Nephron progenitor cell (in vitro differentiated cells): ENCODE data around the gene CACNA1H.

ENCODE experiments used
- DNase-seq: peaks from one replicate; pipeline ENCODE4 v3.0.0; 2021
- H3K27ac Mint-ChIP-seq: 2 replicates; pipeline ENCODE4 v1.8.0; 2021; ENCODE audit warnings: mild to moderate bottlenecking, moderate library complexity, mixed read lengths
- H3K27me3 Mint-ChIP-seq: 2 replicates; pipeline ENCODE4 v1.8.0; 2021; ENCODE audit warnings: mild to moderate bottlenecking, low read depth, mixed read lengths; ENCODE audit not compliant: poor library complexity
- H3K36me3 Mint-ChIP-seq: 2 replicates; pipeline ENCODE4 v1.8.0; 2021; ENCODE audit warnings: low read depth, mixed read lengths
- H3K4me1 Mint-ChIP-seq: 2 replicates; pipeline ENCODE4 v1.8.0; 2021; ENCODE audit warnings: mixed read lengths
- H3K4me3 Mint-ChIP-seq: 2 replicates; pipeline ENCODE4 v1.8.0; 2021; ENCODE audit warnings: mild to moderate bottlenecking, moderate library complexity, mixed read lengths
- H3K9me3 Mint-ChIP-seq: 2 replicates; pipeline ENCODE4 v1.8.0; 2021; ENCODE audit warnings: mild to moderate bottlenecking, moderate library complexity, mixed read lengths
- TF ChIP-seq, protein P1 (sequence below): fragments of 200-600 bp; sonication (generic); IDR thresholded peaks from 2 replicates; pipeline ENCODE4 v1.5.0; 2021; ENCODE audit warnings: antibody characterized with exemption

The CACNA1H gene

DNA sequence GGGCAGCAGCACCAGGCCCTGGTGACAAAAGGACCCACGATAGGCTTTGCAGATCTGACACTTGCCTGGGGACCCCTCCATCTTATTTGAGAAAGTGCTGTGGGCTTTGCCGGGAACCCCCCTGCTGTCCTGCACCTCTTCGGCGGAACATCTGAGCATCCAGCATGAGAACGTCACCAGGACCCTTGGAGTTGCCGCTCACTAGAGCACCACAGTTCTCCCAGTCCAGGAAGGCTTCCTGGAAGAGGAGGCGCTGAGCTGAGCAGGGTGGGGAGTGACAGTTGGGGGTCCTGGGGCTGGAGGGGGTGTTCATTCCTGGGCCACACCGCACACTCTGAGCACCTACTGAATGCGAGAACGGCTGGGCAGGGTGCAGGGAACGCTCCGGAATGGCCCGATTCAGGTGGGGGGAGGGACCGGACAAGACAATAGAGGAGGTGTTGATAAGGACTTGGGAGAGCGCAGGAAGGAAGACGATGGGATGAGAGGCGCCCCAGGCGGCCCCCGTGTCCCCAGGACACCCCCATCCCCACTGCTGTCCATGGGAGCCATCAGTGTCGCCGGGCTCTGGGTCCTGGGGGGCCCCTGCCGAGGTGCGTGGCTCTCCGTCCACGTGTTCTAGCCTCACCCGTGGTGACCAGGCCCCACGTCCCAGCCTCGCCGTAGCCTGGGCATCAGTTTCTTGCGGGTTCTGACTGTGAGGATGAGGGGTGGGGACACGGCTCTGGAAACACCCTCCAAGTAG lies 24.8 kb upstream of the CACNA1H start:
- H3K27me3 Mint-ChIP-seq = no peaks in the 10 kb centered on the region
- TF ChIP-seq, protein P1, sequence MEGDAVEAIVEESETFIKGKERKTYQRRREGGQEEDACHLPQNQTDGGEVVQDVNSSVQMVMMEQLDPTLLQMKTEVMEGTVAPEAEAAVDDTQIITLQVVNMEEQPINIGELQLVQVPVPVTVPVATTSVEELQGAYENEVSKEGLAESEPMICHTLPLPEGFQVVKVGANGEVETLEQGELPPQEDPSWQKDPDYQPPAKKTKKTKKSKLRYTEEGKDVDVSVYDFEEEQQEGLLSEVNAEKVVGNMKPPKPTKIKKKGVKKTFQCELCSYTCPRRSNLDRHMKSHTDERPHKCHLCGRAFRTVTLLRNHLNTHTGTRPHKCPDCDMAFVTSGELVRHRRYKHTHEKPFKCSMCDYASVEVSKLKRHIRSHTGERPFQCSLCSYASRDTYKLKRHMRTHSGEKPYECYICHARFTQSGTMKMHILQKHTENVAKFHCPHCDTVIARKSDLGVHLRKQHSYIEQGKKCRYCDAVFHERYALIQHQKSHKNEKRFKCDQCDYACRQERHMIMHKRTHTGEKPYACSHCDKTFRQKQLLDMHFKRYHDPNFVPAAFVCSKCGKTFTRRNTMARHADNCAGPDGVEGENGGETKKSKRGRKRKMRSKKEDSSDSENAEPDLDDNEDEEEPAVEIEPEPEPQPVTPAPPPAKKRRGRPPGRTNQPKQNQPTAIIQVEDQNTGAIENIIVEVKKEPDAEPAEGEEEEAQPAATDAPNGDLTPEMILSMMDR = no peak
- peaks cover 16% of the 10 kb centered on the region for H3K4me1 Mint-ChIP-seq
- no peak overlapping the region for H3K4me3 Mint-ChIP-seq
- DNase-seq = no peak
- H3K9me3 Mint-ChIP-seq = no peaks in the 10 kb centered on the region
- no peaks in the 10 kb centered on the region for H3K36me3 Mint-ChIP-seq
- H3K27ac Mint-ChIP-seq = no peak overlapping the region

DNA sequence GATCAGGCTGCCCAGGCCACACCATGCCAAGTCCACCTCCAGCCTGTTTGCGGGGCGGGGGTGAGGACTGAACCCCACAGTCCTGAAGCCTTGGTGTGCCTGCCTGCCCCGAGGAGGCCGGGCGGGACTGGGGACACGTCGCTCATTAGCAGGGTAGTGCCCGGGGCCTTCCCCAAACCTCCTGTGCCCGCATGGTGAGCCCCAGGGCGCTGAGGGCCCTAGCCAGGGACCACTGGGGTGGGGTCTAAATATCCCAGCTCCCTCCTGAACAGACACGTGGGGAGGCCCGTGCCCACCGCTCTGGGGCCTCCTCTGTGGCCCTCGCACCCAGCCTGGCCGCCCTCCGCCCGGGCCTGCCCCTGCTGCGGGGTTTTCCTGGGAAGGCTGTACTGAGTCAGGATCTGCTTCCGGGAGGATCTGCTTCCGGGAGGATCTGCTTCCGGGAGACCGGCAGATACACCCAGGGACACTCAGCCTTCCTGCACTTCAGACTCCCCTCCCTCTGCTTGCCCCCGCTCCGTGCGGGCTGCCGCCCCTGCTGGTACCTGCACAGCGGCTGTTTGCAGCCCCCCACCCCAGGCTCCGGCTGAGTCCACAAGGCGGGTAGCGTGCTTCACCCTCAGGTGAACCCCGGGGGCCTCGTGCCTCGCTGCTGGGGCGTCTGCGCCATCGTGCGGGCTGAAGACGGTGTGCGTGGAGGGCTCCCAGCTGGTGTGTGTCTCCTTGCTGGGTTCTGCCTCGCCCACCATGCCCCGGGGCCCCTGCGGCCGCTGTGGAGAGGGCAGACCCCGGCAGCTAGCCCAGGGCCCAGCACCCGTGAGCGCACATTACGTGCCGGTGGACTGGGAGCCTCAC lies 23.6 kb upstream of the CACNA1H start:
- Mint-ChIP-seq H3K4me1 (peaks cover 12% of the 10 kb centered on the region), H3K4me3 (no peak overlapping the region), H3K27me3 (no peaks in the 10 kb centered on the region), H3K9me3 (no peaks in the 10 kb centered on the region), H3K27ac (no peak overlapping the region), H3K36me3 (no peaks in the 10 kb centered on the region)
- TF ChIP-seq, protein P1 = no peak
- DNase-seq = no peak

DNA sequence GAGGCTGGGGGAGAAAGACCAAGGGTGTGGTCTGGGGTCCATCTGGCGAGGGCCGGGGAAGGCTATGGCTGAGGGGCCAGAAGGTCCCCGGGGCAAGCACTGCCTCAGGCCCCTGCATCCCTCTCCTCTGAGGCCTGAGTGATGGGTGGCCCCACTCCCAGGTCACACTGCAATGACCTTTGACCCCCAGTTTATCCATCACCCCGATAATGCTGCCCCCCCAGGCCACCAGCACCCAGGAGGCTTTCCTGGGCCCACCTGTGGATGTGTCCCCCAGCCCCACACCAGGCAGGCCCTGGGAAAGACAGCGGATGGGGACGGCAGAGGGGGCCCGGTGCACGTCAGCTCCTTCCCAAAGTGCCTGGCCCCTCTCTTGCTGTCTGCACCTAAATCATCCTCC lies 22.5 kb upstream of the CACNA1H start:
- no peak overlapping the region for H3K27ac Mint-ChIP-seq
- no peak for DNase-seq
- no peaks in the 10 kb centered on the region for H3K9me3 Mint-ChIP-seq
- H3K4me3 Mint-ChIP-seq = no peak overlapping the region
- TF ChIP-seq, protein P1 = no peak
- peaks cover 12% of the 10 kb centered on the region for H3K4me1 Mint-ChIP-seq
- no peaks in the 10 kb centered on the region for H3K36me3 Mint-ChIP-seq
- no peaks in the 10 kb centered on the region for H3K27me3 Mint-ChIP-seq

DNA sequence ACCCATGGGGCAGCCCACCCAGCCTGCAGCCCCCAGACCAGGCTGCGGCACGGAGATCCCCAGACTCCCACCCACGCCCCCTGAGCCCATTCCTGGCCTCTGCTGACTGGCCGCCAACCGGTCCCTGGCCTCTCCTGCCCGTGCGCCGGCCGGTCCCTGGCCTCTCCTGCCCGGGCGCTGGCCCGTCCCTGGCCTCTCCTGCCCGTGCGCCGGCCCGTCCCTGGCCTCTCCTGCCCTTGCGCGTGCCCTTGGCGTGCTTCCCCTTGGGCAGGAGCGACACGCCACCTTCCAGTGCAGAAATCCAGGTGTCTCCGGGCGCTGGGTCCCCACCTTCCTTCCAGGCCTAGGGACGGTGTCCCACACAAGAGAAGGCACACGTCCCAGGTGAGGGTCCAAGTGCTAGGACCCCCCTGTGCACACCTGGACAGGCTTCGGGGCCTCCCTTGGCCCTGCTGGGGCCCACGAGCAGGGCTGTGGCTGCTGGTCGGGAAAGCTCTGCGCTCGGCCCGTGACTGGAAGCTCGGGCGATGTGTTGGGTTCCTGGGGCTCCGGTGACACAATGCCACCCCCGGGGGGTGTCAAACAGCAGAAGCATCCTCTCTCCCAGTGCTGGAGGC lies 21.4 kb upstream of the CACNA1H start:
- Mint-ChIP-seq H3K27me3 (peaks cover 3% of the 10 kb centered on the region), H3K4me1 (peaks cover 15% of the 10 kb centered on the region), H3K27ac (no peak overlapping the region), H3K4me3 (no peak overlapping the region), H3K36me3 (no peaks in the 10 kb centered on the region), H3K9me3 (no peaks in the 10 kb centered on the region)
- TF ChIP-seq, protein P1 = no peak
- DNase-seq = no peak

DNA sequence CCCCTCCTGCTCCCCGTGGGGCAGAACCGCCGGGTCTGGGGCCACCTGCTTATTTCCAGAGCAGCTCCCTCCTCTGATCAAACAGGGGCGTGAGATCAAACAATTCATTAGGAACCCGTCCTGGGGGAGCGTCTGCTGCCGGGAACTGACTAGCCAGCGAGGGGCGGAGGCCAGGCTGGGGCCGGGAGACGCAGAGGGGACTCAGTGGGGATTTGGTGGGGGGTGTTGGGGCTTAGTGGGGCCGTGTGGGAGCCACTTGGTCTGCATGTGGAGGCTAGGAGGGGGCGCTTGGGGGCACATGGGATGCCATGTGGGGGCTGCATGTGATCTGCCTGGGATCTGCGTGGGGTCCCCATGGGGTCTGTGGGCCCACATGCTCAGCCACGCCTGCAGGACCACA lies 20.5 kb upstream of the CACNA1H start:
- Mint-ChIP-seq H3K27ac (no peak overlapping the region), H3K4me3 (no peak overlapping the region), H3K36me3 (no peaks in the 10 kb centered on the region), H3K4me1 (peaks cover 18% of the 10 kb centered on the region), H3K9me3 (no peaks in the 10 kb centered on the region), H3K27me3 (peaks cover 4% of the 10 kb centered on the region)
- TF ChIP-seq, protein P1 = no peak
- no peak for DNase-seq
